Measurements from ENCODE around the gene NDUFS6.

NDUFS6 gene

DNA sequence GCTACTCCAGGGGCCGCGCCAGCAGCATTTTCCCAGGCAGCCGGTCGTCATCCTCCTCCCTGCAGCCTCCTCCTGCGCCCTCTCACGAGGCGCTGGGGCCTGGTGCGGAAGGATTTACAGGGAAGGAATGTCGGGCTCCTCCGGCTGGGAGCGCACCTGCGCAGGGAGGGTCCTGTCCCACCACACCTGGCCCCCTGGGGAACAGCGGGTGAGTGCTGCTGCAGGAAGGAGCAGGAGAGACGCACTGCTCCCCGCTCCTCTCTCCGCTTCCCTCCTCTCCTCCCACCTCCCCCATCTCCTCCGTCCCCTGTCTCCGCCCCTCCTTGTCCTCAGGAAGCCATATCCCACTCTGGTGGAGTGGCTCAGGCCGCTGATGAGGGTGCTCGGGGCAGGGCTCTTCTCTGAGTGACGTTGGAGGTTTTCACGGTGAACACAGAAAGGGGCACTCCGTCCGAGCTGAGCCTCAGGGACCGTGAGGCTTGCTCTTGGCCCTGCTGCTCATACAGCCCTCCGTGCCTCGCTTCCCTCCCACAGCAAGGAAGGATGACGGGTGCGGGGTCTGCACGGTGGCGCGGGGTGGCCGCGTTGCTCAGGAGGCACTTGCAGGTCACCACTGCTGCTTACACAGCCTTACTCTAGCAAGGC is 50.2 kb downstream of the NDUFS6 start:
- no peak for DNase-seq (ENCODE audit: low spot score)
- in situ Hi-C loops (cut with MboI; ENCODE audit: low pct_unique_long_range_greater_than_20kb, low sequenced_read_pairs, unreplicated experiment), result no loop called here

DNA sequence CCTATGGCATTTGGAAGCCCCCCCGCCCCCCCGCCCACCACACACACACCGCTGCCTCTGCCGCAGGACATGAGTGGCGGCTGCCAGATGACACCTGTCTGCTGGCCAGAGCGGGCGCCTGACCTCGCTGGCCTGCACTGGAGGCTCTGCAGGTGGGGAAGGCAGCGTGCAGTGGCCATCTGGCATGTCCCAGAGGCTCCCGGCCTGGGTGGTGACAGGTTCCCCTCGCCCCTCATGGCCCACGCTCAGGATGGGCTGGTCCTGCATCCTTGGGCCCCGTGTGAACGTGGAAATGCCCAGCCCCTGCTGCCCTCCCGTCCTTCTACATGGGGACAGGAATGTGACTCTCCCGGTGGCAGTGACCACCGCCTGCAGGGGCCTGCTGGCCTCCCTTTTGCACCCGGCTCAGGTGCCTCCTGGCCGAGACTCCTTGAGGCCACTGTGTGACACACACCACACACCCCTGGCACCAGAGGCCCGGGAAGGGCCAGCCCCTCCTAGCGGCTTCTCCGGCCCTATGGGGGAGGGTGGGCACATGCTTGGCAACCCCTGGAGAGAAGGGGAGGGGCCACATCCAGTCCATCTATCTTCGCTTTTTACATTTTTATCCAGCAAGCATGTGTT is 51.2 kb downstream of the NDUFS6 start:
- DNase-seq (ENCODE audit: low spot score), result no peak
- in situ Hi-C loops (cut with MboI; ENCODE audit: low pct_unique_long_range_greater_than_20kb, low sequenced_read_pairs, unreplicated experiment), result no loop called here
- TF ChIP-seq, protein P1, sequence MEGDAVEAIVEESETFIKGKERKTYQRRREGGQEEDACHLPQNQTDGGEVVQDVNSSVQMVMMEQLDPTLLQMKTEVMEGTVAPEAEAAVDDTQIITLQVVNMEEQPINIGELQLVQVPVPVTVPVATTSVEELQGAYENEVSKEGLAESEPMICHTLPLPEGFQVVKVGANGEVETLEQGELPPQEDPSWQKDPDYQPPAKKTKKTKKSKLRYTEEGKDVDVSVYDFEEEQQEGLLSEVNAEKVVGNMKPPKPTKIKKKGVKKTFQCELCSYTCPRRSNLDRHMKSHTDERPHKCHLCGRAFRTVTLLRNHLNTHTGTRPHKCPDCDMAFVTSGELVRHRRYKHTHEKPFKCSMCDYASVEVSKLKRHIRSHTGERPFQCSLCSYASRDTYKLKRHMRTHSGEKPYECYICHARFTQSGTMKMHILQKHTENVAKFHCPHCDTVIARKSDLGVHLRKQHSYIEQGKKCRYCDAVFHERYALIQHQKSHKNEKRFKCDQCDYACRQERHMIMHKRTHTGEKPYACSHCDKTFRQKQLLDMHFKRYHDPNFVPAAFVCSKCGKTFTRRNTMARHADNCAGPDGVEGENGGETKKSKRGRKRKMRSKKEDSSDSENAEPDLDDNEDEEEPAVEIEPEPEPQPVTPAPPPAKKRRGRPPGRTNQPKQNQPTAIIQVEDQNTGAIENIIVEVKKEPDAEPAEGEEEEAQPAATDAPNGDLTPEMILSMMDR (IDR thresholded peaks at IDR 0.05; ENCODE audit: extremely low read depth, insufficient read depth, missing control alignments), result no peak

More for the DNA sequence above, 50.2 kb downstream of the NDUFS6 start:
- TF ChIP-seq, protein P1 (IDR thresholded peaks at IDR 0.05; ENCODE audit: extremely low read depth, insufficient read depth, missing control alignments), result no peak

DNA sequence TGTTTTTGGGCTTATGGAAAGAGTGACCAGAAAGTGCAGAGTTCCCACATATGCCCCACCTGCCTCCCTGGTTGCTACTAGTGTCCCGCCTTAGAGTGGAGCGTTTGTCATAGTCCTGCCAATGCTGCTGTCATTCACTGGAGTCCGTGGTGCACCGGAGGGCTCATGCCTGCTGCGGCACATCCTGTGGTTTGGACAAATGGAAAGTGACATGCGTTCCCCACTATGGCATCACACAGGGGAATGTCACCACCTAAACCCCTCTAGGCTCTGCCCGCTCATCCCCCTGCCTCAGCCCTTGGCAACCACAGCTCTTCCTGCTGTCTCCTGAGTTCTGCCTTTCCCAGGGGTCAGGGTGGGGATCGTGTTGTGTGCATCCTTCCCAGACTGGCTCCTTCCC is 52.3 kb downstream of the NDUFS6 start:
- TF ChIP-seq, protein P1 (IDR thresholded peaks at IDR 0.05; ENCODE audit: extremely low read depth, insufficient read depth, missing control alignments), result no peak
- no peak for DNase-seq (ENCODE audit: low spot score)
- in situ Hi-C loops (cut with MboI; ENCODE audit: low pct_unique_long_range_greater_than_20kb, low sequenced_read_pairs, unreplicated experiment), result no loop called here

DNA sequence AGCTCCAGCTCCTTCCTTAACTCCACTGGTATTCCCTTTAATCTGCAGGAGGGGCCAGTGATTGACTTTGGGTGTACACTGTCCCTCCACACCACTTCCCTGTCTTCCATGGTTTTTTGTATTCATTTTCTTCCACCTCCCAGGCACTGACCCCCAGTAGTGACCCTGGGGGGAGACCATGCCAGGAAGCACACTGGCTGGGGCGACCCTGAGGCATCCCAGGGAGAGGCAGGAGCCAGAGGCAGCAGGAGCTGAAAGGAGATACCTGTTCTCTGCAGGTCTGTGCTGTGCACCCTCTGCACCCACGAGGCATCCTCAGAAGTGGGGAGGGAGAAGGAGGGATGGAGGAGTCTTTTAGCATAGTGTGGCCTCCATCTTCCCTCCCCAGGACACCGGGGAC is 53.9 kb downstream of the NDUFS6 start:
- TF ChIP-seq, protein P1 (IDR thresholded peaks at IDR 0.05; ENCODE audit: extremely low read depth, insufficient read depth, missing control alignments), result no peak
- no peak for DNase-seq (ENCODE audit: low spot score)
- in situ Hi-C loops (cut with MboI; ENCODE audit: low pct_unique_long_range_greater_than_20kb, low sequenced_read_pairs, unreplicated experiment), result no loop called here

DNA sequence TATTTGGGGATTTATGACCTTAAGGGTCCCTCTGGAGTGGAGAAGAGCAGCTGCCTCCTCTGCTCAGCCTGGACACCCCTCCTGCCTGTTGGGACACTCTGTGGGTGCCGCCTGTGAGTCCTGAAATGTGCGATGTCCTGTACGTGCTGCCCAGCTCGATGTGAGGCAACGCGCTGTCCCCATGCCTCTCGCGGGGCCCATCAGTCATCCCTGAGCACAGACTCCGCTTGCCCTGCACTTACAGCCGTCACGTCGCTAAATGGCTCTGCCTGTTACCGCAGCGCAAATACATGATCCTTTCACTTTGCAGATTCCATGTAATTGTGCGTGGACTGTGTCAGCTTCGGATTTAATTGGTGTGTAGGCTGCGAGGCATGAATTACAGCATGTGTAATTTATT is 54.4 kb downstream of the NDUFS6 start:
- DNase-seq (ENCODE audit: low spot score), result no peak
- TF ChIP-seq, protein P1 (IDR thresholded peaks at IDR 0.05; ENCODE audit: extremely low read depth, insufficient read depth, missing control alignments), result no peak
- in situ Hi-C loops (cut with MboI; ENCODE audit: low pct_unique_long_range_greater_than_20kb, low sequenced_read_pairs, unreplicated experiment), result no loop called here

DNA sequence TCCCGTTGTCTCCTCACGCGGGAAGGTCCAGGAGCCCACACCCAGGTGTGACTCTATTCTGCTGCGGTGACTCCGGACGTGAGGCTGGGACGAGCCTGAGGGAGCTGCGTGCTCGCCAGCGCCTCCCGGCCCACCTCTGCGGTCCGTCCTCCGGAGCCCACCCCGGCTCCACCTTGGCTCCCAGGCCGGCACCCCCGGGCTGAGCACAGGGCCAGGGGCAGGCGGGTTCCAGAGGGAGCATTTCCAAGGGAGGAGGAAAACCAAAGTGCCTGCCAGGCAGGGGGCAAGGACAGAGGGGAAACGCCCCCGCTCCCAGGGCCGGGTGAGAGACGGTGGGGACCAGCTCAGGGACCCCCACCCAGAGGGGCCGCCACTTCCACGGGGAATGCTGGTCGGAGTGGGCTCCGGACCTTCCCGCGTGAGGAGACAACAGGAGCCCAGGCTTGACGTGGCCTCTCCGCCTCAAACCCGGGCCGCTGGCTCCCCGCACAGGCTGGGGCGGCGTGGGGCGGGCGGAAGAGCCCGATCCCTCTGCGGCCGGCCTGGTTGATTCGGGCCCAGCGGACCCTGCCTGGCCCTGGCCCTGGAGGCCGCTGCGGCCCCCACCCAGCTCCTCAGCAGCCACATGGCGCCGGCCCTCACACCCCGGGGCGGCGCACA is 55.5 kb downstream of the NDUFS6 start:
- in situ Hi-C loops (cut with MboI; ENCODE audit: low pct_unique_long_range_greater_than_20kb, low sequenced_read_pairs, unreplicated experiment), result no loop called here
- TF ChIP-seq, protein P1 (IDR thresholded peaks at IDR 0.05; ENCODE audit: extremely low read depth, insufficient read depth, missing control alignments), result no peak
- DNase-seq (ENCODE audit: low spot score), result no peak
